Activated gamma-delta T cell (primary cell): ENCODE results near the gene NRG2.

Experiments used
- DNase-seq: peaks from one replicate; lab custom pipeline; 2025; lab: John Stamatoyannopoulos, UW

Gene NRG2

DNA sequence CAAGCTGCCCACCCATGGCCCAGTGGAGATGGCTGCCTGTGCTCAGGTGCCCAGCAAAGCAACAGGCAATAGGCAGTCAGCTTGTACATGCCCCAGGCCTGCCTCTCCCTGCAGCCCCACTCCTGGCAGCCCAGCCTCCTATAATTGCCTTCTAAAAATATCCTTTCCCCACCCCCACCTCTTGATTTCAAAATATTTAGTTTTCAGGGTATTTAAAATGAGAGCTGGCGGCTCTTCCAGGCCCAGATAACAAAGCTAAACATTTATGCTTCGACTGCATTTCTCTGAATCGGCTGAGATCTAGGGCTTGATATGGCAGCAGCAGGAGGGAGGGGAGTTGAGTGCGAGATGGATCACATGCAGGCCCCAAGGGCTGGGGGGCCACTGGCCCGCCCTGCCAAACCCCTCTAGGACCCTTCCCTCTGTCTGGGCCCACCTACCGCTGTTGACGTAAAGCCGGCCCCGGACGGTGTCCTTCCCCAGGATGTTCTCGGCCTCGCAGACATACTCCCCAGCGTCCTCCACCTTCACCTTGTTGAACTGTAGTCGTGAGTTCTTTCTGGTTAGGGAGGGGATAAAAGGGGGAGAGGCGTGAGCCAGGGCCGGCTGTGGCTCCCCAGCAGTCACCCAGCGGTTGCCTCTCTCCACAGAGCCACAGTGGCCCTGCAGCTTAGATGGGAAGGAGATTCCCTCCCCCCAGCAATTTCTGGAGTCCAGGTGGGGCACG lies 162.5 kb downstream of the NRG2 start:
- DNase-seq: no peak

DNA sequence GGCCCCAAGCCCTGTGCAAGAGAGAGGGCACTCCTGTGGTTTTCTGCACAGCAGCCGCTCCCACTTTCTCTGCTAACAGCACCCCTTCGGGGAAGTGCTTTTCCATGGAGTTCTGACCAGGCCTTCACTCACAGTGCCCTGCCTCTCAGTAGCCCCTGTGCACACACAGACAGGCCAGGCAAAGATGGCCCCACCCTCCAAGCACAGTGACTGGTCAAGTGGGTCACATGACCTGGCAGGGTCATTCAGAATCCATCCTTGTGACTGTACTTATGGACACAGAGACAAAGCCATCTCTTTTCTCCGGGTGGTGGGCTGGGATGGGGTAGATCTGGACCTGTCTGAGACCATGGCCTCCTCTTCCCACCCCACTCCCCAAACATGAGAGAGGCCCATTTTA lies 165.0 kb downstream of the NRG2 start:
- DNase-seq: no peak

- DNase-seq: no peak
Measured at GRCh38 chr5:139877129-139877597, 165.9 kb downstream of the NRG2 start.

- DNase-seq: no peak
Measured at GRCh38 chr5:139875957-139876356, 167.1 kb downstream of the NRG2 start.

- no peak for DNase-seq
Measured at GRCh38 chr5:139872851-139873794, 170.0 kb downstream of the NRG2 start.

- no peak for DNase-seq
Measured at GRCh38 chr5:139872052-139872766, 170.9 kb downstream of the NRG2 start.

- no peak for DNase-seq
Measured at GRCh38 chr5:139871614-139872013, 171.5 kb downstream of the NRG2 start.

DNA sequence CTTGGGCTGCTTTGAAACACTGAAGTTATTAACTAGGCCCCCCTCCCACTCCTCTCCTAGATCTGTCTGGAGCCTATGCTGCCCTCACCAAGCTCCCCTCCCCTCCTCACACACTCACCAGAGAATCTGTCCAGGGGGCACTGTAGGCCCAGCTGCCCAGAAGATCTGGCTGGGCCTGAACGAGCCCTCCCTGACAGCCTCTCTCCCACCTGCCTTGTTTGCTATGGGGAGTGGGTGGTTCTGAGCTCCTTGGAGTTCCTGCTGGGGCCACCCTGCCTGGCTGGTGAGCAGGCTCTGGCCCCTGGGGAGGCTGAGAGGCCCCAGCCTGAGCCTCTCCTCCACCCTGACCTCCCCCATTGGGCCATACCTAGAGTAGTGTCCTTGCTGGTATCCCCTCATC lies 172.4 kb downstream of the NRG2 start:
- DNase-seq: no peak

DNA sequence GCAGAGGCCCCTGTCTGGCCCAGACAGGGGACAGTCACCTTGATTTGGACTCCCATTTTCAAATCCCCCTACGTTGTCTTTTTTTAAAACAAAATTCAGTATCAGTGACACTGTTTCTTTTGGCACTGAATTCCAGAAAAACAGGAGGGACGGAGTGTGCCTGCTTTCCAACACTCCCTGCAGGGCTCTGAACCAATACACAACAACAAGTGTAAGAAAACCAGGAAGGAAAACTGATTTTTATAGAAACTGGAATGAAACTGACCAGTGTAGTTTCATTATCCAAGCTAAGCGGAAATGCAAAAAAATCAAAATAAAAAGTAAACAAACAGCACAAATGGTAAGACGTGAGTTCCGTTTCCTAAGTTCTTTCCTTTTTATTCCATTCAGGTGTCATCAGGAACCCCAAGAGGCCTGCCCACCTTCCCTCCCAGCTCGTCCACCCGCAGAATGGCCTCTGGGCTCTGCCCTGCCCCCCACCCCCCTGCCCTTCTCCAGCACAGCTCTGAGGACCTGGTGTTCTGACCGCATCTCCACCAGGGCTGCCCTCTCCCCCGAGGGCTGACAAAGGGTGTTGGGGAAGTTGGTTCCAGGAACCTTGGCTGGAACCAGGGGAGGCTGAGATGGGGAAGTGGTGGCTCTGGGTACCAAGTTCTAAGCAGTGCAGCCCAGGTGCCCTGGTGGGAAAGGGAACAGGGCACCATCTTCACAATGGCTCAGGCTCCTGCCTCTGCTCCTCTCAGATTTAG lies 173.9 kb downstream of the NRG2 start:
- no peak for DNase-seq

GRCh38 chr5:139867581-139867980 lies 175.5 kb downstream of the NRG2 start:
- DNase-seq: no peak

DNA sequence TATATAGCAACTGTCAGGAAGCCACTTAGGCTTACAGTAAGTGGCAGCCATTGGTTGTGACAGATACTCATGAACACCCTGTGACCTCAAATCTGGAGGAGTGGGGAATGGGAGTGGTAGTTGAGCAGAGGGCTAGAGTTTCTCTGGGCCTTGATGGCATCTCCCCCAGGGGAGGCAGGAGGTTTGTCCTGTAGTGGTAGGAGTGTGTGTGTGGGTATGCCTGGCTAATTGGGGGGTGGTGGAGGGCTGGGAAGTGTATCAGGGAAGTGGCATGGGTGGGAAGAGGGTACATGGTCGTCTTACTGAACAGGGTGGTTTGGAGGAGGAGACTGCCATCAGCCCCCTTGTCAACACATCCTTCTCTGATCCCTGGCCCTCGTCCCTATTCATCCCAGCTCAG lies 176.0 kb downstream of the NRG2 start:
- DNase-seq: no peak

DNA sequence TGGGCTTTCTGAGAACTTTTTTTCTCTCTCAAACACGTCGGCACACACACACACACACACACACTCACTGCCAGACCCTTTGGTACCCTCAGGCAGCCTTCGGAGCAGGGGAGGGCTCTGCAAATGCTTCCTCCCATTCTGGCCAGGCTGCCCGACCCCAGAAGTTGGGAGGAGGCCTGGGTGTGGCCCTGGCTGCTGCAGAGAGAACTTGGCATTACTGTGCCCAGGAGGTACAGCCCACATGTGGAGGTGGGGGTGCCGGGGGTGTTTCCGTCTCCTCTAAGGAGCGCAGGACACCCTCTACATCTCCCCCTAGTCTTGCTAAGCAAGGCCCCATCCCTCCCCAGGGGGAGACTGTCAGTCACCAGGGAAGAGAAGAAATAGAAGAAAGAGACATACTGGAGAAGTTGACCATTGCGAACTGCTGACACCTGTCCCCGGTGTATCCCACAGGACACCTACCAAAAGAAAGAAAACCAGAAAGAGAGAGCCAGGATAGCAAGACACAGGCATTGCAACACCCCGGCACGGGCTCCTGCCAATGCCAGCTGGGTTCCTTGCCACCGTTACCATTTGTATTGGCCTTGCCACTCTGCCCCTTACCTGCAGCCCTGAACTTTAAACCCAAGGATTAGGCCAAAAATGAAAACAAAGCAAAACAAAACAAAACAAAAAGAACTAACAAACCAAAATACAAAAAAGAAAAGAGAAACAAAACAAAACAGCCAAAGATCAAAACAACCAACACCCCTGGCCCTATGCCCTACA lies 178.2 kb downstream of the NRG2 start:
- no peak for DNase-seq

- DNase-seq: no peak
Measured at GRCh38 chr5:139863855-139864558, 179.1 kb downstream of the NRG2 start.

DNA sequence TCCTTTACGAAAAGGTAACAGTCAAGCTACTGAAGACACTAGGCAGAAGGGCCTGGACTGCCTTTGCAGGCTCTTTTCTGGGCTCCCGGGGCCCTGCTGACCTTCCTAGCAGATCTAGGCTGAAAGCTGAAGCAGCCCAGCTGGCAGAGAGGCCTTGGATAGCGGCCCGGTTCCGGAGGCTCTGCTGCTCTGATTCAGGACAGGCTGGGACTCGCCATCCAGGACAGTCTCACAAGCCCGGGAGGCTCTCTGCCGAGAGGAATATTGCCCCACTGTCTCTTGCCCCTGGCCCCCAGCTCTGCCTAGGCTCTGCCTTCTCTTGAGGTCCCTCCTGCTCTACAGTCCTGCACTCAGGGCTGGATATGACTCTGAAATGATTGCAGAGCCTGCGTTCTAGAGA lies 179.7 kb downstream of the NRG2 start:
- DNase-seq: no peak

- no peak for DNase-seq
Measured at GRCh38 chr5:139862803-139863202, 180.3 kb downstream of the NRG2 start.

DNA sequence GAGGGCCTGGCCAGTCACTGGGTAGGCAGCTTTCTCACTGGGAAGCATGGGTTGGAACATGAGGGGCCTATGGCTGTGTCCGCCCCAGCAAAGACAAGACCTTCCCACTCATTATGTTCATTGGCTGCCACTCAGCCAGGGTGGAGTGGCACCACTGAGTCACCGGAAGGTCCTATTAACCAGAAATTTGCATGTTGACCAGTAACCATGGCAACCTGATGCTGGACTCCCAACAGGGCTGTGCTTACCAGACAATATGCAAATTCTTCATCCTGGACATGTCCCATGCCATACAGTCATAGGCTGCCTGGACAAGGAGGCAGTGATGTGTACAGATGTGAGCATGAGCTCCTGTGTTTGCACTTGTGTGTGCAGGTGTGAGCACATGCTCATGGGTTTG lies 180.8 kb downstream of the NRG2 start:
- DNase-seq: no peak

DNA sequence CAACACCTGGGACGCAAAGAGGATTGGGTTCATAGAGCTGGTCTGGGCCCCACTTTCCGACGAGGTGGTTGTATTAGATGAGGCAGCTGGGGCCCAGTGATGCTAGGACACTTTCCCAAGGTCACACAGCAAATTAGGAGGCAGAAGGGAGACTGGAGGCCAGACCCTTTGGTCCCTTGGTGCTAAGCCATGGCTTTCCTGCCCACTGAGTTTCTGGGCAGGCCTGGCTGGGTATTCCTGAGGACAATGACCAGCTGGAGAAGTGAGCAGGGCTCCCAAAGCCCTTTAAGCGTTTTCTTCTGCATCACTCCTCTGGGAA lies 181.3 kb downstream of the NRG2 start:
- no peak for DNase-seq

GRCh38 chr5:139861021-139861888 lies 181.8 kb downstream of the NRG2 start:
- DNase-seq: no peak

GRCh38 chr5:139859013-139859412 lies 184.1 kb downstream of the NRG2 start:
- DNase-seq: no peak
